Activated CD8-positive, alpha-beta T cell treated with anti-CD3 and anti-CD28 coated beads for 36 hours (primary cell): ENCODE measurements around the gene ZBTB6. TPM values are rescaled to one million over a fixed set of nuclear protein-coding genes. Genes with fewer than 3 reads are reported as not detected.
A peak's percentile ranks its signal among the peaks of the same experiment; 100 is the strongest.

Experiments
- ATAC-seq: fragments of 200-7000 bp; cut with Tn5 transposase; one replicate; pipeline ENCODE4 v1.10.0; 2021; ENCODE audit warnings: mild to moderate bottlenecking, moderate library complexity
- CTCF ChIA-PET: fragments of 350-600 bp; sonication (Branson Sonifier 250); formaldehyde crosslinking; loops from one replicate; lab custom pipeline; 2021; ENCODE audit warnings: antibody characterized with exemption; lab: Charles Lee
- POLR2A ChIA-PET: fragments of 350-600 bp; sonication (Branson Sonifier 250); formaldehyde crosslinking; loops from one replicate; lab custom pipeline; 2021; ENCODE audit warnings: antibody characterized with exemption; lab: Charles Lee
- DNase-seq: peaks from one replicate; pipeline ENCODE4 v3.0.0-alpha.2; 2020
- H3K27ac Mint-ChIP-seq: one replicate; pipeline ENCODE4 v1.8.0; 2021; ENCODE audit warnings: mild to moderate bottlenecking, mixed read lengths
- H3K27me3 Mint-ChIP-seq: one replicate; pipeline ENCODE4 v1.8.0; 2021; ENCODE audit warnings: mixed read lengths
- H3K36me3 Mint-ChIP-seq: one replicate; pipeline ENCODE4 v1.8.0; 2021; ENCODE audit warnings: low read depth, mixed read lengths
- H3K4me1 Mint-ChIP-seq: one replicate; pipeline ENCODE4 v1.8.0; 2021; ENCODE audit warnings: low read depth, mixed read lengths
- H3K4me3 Mint-ChIP-seq: one replicate; pipeline ENCODE4 v1.8.0; 2021; ENCODE audit warnings: mild to moderate bottlenecking, moderate library complexity, mixed read lengths
- H3K9me3 Mint-ChIP-seq: one replicate; pipeline ENCODE4 v1.8.0; 2021; ENCODE audit warnings: mixed read lengths
- CTCF ChIP-seq: fragments of 200-600 bp; IDR thresholded peaks from one replicate; pipeline ENCODE4 v1.8.0; 2022; ENCODE audit warnings: antibody characterized with exemption, mild to moderate bottlenecking
- intact Hi-C: fragments of 100-400 bp; cut with micrococcal nuclease; formaldehyde crosslinking; loops from one replicate; pipeline ENCODE4 v1.10.0; 2022
- total RNA-seq, 2 experiments: library from RNA; stranded (reverse); gene quantifications; one replicate each; pipeline ENCODE4 v1.2.3, GENCODE V29; 2021

ZBTB6 gene
- total RNA-seq, 2 experiments from 2014 or later = 9.7 to 9.8 TPM

DNA sequence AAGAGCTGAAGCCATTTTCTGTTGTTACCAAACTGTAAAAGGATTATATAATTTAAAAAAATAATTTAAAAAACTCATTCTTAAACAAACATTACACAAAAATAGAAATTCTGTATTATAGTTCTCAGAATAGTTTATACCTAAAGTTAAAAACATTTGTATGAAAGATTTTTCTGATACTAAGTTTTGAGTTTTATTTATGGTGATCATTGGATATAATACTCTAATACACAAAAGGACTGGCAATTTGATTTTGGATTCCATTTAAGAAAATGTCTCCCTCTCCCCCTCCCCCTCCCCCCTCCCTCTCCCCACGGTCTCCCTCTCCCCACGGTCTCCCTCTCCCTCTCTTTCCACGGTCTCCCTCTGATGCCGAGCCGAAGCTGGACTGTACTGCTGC is 47.0 kb downstream of the ZBTB6 start:
- CTCF ChIA-PET = no interaction called here
- TF ChIP-seq CTCF = no peak
- POLR2A ChIA-PET = interaction anchor here (0.7 kb wide), 1 partner anchor 30 kb away, joined by 3 read pairs; no protein-coding TSS in a partner anchor
- no peak overlapping the region for H3K4me3 Mint-ChIP-seq
- no peaks in the 10 kb centered on the region for H3K4me1 Mint-ChIP-seq
- no peak for DNase-seq
- no peaks in the 10 kb centered on the region for H3K9me3 Mint-ChIP-seq
- intact Hi-C loops = no loop called here
- peaks cover 18% of the 10 kb centered on the region for H3K36me3 Mint-ChIP-seq
- H3K27me3 Mint-ChIP-seq = no peaks in the 10 kb centered on the region
- H3K27ac Mint-ChIP-seq = no peak overlapping the region
- no peak for ATAC-seq

GRCh38 chr9:122865300-122865699 is 47.8 kb downstream of the ZBTB6 start:
- POLR2A ChIA-PET = interaction anchor here (0.7 to 1.0 kb wide), 2 partner anchors 21 to 29 kb away, joined by 3 read pairs; no protein-coding TSS in a partner anchor
- ATAC-seq (no peak), DNase-seq (no peak)
- intact Hi-C loops = no loop called here
- Mint-ChIP-seq H3K36me3 (peaks cover 18% of the 10 kb centered on the region), H3K9me3 (no peaks in the 10 kb centered on the region), H3K4me3 (no peak overlapping the region), H3K27me3 (no peaks in the 10 kb centered on the region), H3K4me1 (no peaks in the 10 kb centered on the region), H3K27ac (peak overlapping the region; percentile 69)
- CTCF ChIA-PET = no interaction called here
- no peak for TF ChIP-seq CTCF

DNA sequence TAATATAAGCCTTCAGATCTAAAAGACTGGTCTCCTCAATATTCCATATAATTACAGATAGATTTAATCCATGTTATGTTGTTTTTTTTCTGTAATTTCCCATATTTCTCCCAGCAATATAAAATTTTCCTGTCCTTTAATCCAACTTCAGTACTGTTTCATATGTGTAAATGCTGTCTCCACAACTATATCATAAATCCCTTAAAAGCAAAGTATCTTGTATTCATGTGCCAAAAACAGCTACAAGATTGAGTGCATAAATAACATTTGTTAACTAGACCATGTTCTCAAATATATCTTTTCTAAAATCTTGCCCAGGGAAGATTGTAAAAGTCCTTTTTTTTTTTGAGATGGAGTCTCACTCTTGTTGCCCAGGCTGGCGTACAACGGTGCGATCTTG is 49.7 kb downstream of the ZBTB6 start:
- Mint-ChIP-seq H3K27me3 (no peaks in the 10 kb centered on the region), H3K36me3 (peaks cover 25% of the 10 kb centered on the region), H3K4me1 (peaks cover 2% of the 10 kb centered on the region), H3K27ac (no peak overlapping the region), H3K4me3 (no peak overlapping the region), H3K9me3 (no peaks in the 10 kb centered on the region)
- DNase-seq (no peak), ATAC-seq (no peak)
- ChIA-PET POLR2A (interaction anchor here (0.6 kb wide), 2 partner anchors 143 to 230 kb away, joined by 3 to 6 read pairs; no protein-coding TSS in a partner anchor), CTCF (no interaction called here)
- TF ChIP-seq CTCF = no peak
- intact Hi-C loops = no loop called here

- CTCF ChIA-PET = no interaction called here
- intact Hi-C loops = no loop called here
- no peaks in the 10 kb centered on the region for H3K27me3 Mint-ChIP-seq
Observed at GRCh38 chr9:122860319-122861142, 52.6 kb downstream of the ZBTB6 start.

More at GRCh38 chr9:122860319-122861142, 52.6 kb downstream of the ZBTB6 start:
- Mint-ChIP-seq H3K27ac (no peak overlapping the region), H3K36me3 (peaks cover 35% of the 10 kb centered on the region), H3K4me1 (peaks cover 2% of the 10 kb centered on the region), H3K4me3 (no peak overlapping the region), H3K9me3 (no peaks in the 10 kb centered on the region)
- DNase-seq (no peak), ATAC-seq (no peak)
- no peak for TF ChIP-seq CTCF
- POLR2A ChIA-PET = interaction anchor here (1.3 kb wide), 1 partner anchor 25 kb away, joined by 3 read pairs; no protein-coding TSS in a partner anchor

Other genes starting within 250 kb of the ZBTB6 start
- not detected for gene OR1L3, start 238.2 kb downstream of the ZBTB6 start, total RNA-seq
- not detected for gene OR1L4, start 189.3 kb downstream of the ZBTB6 start, total RNA-seq
- gene OR1L6, start 171.0 kb downstream of the ZBTB6 start, total RNA-seq = not detected
- gene OR5C1, start 124.4 kb downstream of the ZBTB6 start, total RNA-seq = not detected
- not detected for gene OR1K1, start 113.2 kb downstream of the ZBTB6 start, total RNA-seq
- 10 to 100 TPM; 16.1 to 16.5 TPM for gene PDCL, start 84.7 kb downstream of the ZBTB6 start, total RNA-seq
- 10 to 100 TPM; 22.7 to 22.8 TPM for gene RC3H2, start 8.0 kb downstream of the ZBTB6 start, total RNA-seq
- 1 to 10 TPM; 5.3 to 6.2 TPM for gene ZBTB26, start 18.2 kb upstream of the ZBTB6 start, total RNA-seq
- gene RABGAP1, start 27.7 kb upstream of the ZBTB6 start, total RNA-seq = 10 to 100 TPM; 19.8 to 22.0 TPM
- gene GPR21, start 120.3 kb upstream of the ZBTB6 start, total RNA-seq = under 1 TPM in 1 of 2 experiments, not detected in 1; 0.45 TPM